HCT116 (cell line): ENCODE measurements around the gene RHCE.

ENCODE experiments used
- CTCF ChIP-seq, 3 experiments: fragments of 200-600 bp in 1 of 3; sonication (generic) in 1 of 3; IDR thresholded peaks in 2 of 3; conservative IDR thresholded peaks in 1 of 3; 2 replicates each; pipeline ENCODE4 v1.5.1; 2012 to 2017; ENCODE audit warnings: low read depth in 2 of 3, low read length in 2 of 3, antibody characterized with exemption in 1 of 3, borderline replicate concordance in 1 of 3, control low read depth in 1 of 3, mild to moderate bottlenecking in 1 of 3, mixed read lengths in 1 of 3, mixed run types in 1 of 3, moderate library complexity in 1 of 3; ENCODE audit not compliant: insufficient read depth in 1 of 3
- EZH2 ChIP-seq: fragments of 200-600 bp; sonication (generic); IDR thresholded peaks from 2 replicates; pipeline ENCODE4 v1.6.1; 2017; ENCODE audit warnings: antibody characterized with exemption, mixed run types
- EZH2phosphoT487 ChIP-seq: fragments of 200-600 bp; IDR thresholded peaks from 2 replicates; pipeline ENCODE4 v1.6.1; 2018; ENCODE audit warnings: antibody characterized with exemption, borderline replicate concordance
- POLR2A ChIP-seq: IDR thresholded peaks from 2 replicates; pipeline ENCODE4 v1.7.0; 2011; ENCODE audit warnings: borderline replicate concordance; ENCODE audit not compliant: insufficient read depth, insufficient read length; ENCODE audit errors: extremely low read depth
- TF ChIP-seq, protein P1 (sequence below): IDR thresholded peaks from 2 replicates; pipeline ENCODE4 v1.6.1; 2012

DNA sequence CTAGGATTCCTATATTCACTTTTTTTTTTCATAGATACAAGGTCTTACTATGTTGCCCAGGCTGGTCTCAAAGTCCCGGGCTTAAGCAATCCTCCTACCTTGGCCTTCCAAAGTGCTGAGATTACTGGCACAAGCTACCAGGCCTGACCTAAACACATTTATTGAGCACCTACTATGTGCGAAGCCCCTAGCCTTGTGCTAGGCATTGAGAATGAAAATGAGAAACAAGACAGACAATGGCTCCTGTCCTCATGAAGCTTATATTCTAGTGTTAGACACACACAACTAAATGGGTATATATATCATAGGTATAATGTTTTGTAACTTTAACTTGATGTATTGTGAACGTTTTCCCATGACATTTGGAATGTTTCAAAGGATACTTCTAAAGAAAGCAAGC, 71.0 kb downstream of the RHCE start:
- no peak for TF ChIP-seq EZH2
- TF ChIP-seq CTCF (IDR thresholded peaks at IDR 0.05 in 2 of 3, conservative IDR thresholded peaks at IDR 0.05 in 1 of 3; ENCODE audit: borderline replicate concordance in 1 of 3, insufficient read depth in 1 of 3, low read depth in 2 of 3, low read length in 2 of 3) = no peak
- TF ChIP-seq, protein P1, sequence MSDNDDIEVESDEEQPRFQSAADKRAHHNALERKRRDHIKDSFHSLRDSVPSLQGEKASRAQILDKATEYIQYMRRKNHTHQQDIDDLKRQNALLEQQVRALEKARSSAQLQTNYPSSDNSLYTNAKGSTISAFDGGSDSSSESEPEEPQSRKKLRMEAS = no peak
- TF ChIP-seq POLR2A = no peak
- TF ChIP-seq EZH2phosphoT487 = no peak
